Left forelimb (tissue), 1 donor: ENCODE measurements around the gene UNC5C.
"Not testable (repeated sequence)": the region's sequence is repeated elsewhere in the genome, so short reads cannot be mapped to it uniquely, and the experiment has no call there.

Source experiments
- DNase-seq: peaks from one replicate; pipeline ENCODE4 v3.0.0-alpha.2; 2018; ENCODE audit warnings: low spot score

Gene UNC5C

DNA sequence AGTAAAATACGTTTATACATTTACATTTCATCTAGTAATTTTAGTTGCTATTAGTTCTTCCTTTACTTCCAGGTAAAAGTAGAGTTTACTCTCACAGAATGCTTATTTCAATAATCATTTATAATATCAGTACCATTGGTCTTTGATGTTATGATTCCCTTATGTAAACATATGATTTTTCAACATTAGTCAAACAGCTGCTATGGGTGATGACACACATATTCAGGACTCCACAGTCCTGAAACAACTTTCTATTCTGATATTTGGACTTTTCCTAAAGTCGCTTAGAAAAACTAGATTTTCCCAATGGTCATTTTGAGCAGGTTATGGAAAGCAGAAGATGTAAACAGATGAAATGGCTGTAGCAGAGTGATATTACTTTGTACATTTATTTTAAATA lies 369.8 kb downstream of the UNC5C start:
- no peak for DNase-seq

DNA sequence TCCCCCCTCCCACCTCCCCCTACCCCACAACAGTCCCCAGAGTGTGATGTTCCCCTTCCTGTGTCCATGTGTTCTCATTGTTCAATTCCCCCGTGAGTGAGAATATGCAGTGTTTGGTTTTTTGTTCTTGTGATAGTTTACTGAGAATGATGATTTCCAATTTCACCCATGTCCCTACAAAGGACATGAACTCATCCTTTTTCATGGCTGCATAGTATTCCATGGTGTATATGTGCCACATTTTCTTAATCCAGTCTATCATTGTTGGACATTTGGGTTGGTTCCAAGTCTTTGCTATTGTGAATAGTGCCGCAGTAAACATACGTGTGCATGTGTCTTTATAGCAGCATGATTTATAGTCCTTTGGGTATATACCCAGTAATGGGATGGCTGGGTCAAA lies 377.4 kb downstream of the UNC5C start:
- DNase-seq = not testable (repeated sequence)

DNA sequence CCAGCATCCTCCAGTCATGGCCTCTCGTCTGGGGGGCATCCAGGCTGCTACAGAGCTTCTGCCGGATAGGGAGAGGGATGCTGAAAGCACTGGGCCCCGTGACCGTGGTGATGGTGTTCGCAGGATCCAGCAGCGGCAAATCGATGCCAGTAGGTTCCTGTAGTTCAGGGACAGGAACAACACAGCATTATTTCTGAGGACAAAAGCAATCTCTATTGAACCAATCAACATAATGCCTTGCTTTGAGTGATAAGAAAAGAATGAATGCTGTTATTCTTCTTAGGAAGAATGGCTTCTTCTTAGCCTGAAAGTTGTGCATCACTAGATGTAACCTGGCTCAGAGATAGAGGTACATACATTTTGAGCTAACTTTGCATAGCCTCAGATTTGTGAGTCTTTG lies 378.6 kb downstream of the UNC5C start:
- no peak for DNase-seq

DNA sequence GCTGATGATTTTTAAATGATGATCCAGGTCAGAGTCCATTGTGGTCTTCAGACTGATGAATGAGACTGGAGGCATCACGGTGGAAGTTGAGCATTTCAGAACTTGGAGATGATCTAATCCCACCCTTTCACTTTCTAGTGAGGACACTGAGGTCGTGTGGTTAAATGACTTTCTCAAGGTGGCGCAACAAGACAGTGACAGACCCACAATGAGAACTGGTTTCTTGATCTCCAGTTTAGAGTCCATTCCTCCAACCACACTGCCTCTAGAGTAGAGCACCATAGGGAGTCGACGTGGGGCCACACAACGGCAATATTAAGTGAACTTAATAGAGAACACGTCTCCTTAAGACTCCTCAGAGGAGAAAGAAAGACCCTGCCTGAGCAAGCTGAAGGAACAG lies 381.0 kb downstream of the UNC5C start:
- no peak for DNase-seq

DNA sequence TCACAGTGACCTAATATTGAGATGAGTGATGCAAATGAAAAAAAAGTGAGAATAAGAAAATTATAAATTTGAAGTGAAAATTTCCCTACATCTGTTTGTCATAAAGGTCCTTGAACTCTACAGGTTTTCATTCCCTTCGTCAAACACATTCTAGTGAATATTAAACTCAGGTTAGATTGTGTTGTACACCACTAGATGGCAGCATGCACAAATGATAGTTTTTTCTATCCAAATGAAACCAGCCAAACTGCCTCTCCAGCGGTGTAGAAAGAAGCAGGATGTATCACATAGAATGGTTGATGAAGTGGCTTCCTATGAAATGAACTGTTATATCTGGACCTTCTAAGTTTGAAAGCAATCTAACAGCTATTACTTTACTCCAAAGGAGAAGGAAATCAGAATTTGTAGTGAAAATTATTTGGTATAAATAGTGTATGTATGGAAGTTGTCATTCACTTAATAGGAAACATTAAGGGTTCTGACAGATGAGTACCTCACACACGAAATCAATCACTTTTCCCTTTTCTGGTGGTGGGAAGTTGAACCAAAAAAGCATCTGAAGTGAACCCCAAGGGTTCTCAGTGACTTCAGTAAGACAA lies 382.7 kb downstream of the UNC5C start:
- no peak for DNase-seq

DNA sequence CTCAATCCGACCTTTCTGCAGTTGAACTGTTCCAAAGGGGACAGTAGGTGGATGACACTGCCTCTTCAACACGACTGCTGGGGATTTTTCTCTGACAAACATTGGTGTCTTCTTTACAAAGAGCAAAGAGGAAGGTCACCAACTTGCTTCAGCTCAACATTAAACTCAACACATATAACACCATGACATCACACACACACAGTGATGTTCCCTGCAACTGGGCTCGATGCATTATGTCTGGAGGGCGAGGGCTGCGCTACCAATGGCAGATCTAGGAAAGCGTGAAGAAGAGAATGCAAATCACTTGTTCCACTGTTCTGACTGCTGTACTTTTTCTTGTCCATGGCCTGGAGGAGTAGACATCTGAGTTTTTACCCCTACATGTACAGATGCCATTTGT lies 385.9 kb downstream of the UNC5C start:
- DNase-seq = no peak

DNA sequence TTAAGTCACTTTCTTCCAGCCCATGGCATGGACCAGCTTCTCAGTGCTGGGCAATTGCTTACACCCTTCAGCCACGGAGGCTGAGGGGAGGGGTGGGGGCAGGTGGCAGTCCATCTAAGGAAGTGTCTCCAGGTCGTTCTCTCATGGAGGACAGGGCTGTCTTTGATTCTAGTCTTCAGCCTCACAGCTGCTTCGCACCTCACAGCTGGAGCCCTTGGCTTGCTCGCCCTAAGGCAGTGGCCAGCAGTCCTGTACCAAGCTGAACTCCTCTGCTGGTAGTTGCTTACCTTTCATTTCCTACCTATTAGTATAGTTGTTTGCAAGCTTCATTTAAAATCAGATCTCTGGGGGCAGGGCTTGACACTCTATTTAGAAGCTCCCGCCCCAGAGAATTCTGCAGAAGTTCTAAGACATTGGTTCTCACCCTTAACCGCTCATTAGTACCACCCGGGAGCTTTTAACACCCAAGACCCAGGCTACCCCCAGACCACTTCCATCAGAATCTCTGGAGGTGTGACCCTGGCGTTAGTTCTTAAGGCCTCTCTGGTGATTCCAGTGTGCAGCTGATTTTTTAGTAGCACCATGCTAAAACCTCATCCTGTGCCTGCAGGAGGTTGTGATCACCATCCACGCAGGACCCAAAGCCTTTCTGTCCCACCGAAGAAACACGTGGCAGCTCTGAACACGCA lies 386.8 kb downstream of the UNC5C start:
- no peak for DNase-seq

DNA sequence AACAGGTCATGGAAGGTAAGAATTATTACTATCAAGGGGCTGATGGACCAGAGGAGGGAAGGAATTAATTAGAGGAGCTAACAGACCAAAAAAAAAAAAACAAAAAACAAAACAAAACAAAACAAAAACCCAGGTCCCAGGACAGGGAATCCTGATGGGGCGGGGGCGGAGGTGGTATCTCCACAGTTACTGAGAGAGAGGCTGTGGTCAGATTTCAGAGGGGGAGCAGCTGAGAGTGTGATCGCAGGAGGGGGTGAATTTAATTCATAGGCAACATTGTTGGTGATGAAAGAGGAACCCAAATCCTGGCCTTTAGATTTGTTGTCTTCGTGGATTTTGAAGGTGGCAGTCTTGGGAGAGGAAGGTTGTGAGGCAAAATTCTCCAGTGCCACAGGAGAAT lies 389.4 kb downstream of the UNC5C start:
- DNase-seq = no peak

DNA sequence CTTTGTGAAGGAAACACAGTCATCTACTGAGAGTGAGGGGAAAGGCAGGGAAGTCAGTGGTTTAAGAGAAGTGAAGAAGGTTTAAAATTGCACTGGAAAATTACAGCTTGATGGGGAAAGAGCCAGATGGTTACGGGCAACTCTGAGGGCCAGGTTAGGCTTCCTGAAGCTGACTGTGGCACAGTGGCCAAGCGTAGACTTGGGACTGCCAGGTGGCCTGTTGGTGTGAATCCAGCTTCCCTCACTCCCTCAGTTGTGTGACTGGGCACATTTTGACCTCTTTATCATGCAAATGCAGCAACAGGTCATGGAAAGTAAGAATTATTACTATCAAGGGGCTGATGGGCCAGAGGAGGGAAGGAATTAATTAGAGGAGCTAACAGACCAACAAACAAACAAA lies 390.1 kb downstream of the UNC5C start:
- no peak for DNase-seq

DNA sequence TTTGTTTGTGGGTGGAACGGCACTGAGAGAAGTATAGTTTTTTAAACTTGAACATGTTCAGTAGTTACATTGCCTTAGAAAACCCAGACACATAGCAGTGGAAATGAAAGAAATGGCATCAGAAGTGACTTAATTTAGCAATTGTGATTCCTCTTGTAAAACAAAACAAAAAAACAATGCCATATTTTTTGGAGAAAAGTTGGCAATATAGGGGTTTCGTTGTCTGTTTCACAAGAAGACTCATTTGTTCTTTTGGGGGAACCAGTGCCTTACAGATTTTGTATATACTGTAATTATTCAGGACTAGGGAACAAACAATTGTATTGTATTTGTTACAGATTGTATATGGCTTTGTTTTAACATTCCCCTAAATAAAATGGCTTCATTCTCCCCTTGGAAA lies 390.7 kb downstream of the UNC5C start:
- DNase-seq = no peak

DNA sequence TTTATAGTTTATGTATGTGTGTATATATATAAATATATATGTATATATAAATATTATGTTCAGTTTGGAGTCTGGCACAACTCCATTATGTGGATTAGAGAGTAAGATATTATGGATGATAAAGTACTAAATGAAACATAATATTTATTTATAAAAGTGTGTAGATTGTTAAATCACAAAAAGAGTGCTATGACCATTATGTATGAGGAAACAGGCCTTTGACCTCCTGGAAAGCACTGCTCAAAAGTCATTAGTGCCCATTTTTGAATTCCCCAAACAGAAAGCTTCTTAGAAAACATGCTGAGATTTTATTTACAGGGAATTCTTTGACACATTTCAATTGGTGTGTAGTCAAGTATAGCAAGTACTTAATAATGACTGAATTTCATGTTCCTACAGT lies 391.2 kb downstream of the UNC5C start:
- DNase-seq = no peak

DNA sequence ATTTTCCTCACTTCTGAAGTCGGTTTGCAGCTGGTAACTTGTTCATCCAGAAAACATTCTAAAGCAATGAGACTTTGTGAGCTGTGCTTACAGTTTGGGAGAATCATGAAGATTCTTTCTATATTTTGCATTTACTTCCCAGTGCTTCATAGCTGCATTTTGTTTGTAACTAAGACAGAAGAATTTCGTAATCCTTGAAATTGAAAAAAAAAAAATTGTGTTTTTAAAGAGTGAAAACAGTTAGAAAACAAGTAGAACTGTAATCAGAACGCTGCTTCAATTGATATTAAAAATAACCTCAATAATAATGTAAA lies 392.4 kb downstream of the UNC5C start:
- no peak for DNase-seq

DNA sequence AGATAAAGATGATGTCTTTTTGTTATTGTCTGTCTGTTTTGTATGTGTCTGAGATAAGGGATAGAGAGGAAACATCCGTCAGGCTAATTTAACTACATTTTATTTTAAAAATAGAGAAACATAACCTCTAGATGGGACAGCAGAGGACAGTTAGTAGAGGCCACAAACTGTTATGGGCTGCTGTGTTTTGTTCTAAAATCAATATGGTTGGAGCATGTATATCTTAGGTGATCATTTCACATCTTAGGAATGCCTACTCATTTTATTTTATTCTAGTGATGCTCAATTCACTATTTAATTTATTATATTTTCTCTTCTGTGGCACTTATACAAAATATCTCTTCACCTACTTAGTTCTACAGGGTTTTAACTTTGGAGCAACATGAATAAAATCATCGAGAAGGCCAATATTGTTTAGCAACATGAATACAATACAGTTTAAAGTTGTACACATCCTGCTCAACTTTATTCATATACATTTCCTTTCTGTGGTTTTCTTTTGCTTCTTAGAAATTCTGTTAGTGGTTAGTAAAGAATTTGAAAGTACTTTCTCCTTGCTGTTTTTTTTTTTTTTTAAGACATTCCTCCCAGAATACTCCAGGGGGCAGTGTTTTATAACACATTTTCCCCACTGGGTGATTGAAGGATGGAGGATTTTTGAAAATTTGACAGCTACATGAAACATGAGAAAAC lies 392.9 kb downstream of the UNC5C start:
- no peak for DNase-seq

DNA sequence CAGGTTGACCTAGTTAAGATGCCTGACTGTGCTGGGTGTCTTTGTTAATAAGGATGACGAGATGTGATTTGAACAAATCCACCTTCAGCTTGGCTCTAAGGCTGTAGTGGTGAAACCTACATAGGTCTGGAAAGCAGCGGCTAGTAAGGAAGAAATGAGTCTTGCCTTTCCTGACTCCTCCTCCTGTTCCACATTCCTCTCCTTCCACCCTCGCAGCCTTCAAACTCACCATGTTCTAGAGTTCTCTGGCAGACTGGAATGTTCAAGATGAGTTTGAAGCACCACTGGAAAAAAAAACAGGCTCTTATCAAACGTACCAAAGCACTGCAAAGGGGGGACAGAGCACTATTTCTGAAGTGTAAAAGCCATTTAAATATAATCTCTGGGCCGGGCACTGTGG lies 395.6 kb downstream of the UNC5C start:
- DNase-seq = no peak

DNA sequence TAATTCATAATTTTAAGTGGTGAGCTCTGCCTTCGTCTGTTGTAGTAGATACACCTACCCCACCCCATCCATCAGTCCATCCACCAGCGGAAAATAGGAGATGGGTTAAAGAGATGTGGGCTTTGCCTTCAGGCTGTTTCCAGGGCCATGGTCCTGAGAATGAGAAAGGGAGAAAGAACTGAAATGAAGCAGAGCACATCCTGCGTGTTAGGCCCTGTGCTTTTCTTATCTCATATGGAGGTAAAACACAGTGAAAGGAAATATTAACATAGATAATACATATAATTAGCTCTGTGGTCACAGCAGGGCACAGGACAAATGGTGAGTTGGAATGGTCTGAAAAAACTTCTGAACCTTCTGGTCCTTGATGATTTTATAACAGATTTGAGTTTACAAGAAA lies 397.5 kb downstream of the UNC5C start:
- DNase-seq = no peak

DNA sequence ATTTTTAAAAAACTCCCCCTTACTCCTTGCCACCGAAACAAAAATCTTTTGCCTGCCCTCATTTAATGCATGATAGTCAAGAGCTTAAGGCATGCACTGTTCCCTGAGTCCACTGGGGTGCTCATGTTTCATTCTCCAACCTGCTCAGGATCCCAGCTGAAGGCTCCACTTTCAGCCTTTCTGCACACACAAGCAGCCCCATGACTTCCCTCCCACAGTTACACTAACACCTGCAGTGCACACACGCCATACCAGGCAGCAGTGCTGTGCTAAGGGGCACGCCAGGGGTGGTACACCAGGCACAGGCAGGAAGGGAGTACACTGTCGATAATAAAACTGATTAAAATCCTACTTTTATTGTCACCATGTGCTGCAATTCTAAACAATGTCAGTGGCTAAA lies 405.8 kb downstream of the UNC5C start:
- DNase-seq = no peak

DNA sequence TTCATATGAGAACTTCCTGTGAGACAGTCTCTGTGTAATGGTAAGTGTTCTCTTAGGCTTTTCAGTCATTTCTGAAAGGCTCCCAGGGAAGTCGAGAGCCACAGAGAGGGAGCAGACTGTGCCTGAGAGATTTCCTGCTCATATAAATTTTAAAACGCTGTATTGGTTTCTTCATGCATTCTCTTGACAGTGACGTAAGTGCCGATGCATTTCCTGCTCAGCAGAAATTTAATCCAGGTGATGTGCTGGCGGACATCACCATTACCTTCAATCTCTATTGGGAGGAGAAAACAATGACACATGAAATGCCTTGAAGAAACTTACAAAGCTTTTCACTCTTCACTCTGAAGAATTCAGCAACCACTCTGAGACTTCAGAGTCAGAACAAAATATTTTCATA lies 407.4 kb downstream of the UNC5C start:
- DNase-seq = no peak

DNA sequence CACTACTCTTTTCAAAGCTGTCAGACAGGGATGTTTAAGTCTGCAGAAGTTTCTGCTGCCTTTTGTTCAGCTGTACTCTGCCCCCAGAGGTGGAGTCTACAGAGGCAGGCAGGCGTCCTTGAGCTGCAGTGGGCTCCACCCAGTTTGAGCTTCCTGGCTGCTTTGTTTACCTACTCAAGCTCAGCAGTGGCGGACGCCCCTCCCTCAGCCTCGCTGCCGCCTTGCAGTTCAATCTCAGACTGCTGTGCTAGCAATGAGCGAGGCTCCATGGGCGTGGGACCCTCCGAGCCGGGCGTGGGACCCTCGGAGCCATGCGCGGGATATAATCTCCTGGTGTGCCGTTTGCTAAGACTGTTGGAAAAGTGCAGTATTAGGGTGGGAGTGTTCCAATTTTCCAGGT lies 409.3 kb downstream of the UNC5C start:
- DNase-seq = not testable (repeated sequence)

DNA sequence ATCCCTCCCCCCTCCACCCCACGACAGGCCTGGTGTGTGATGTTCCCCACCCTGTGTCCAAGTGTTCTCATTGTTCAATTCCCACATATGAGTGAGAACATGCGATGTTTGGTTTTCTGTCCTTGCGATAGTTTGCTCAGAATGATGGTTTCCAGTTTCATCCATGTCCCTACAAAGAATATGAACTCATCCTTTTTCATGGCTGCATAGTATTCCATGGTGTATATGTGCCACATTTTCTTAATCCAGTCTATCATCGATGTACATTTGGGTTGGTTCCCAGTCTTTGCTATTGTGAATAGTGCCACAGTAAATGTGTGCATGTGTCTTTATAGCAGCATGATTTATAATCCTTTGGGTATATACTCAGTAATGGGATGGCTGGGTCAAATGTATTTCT lies 414.8 kb downstream of the UNC5C start:
- not testable (repeated sequence) for DNase-seq

DNA sequence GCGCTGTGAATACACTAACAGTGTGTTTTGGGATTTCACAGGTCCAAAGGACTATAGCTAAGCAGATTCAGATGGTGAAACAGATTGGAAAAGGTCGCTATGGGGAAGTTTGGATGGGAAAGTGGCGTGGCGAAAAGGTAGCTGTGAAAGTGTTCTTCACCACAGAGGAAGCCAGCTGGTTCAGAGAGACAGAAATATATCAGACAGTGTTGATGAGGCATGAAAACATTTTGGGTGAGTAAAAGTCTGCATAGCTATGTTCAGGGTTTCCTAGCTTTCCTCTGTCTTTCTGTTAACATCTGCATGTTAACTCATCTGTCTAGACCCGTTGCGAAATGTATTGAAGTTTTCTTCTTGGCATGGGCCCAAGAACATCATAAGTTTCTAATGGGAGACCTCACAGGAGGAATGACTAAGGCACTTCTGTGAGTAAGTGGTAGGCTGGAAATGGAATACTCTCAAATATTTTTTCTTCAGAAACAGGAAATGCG lies 418.9 kb downstream of the UNC5C start:
- DNase-seq = no peak

DNA sequence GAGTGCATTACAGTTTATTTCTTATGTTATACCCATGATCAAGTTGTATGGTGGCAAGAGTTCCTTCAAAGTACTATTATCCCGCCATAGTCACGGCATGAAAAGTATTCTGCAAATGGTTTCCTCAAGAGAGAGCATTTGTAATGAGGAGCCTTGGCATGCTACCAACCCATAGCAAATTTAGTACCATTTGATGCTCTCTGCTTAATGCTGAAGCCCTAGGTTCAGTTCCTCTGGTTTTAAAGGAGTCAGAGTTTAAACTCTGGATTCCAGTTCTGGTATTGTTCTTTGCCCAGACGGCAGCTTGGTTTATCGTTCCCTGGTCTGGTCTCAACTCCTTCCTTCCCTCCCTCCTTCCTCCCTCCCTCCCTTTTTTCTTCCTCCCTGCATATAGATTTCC lies 419.7 kb downstream of the UNC5C start:
- DNase-seq = no peak

DNA sequence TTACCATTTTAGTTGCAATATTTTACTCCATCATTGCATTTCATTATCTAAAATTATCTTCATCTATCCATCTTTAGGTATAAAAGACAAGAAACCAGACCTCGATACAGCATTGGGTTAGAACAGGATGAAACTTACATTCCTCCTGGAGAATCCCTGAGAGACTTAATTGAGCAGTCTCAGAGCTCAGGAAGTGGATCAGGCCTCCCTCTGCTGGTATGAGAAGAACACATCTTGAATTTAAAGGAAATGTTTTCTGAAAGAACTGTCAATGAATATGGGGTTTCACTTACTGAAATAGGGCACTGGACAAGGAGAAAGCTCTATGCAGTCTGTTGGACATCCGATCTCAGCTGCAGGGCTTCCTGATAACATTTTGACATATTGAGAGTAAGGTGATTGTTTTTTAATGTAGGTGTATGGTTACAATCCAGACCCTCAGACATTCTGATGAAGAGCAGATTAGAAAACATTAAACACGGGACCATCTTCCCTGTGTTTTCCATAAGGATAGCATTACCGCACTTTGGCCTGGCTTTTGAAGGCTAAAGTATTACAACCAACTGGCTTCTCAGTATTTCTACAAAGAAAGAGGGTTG lies 423.8 kb downstream of the UNC5C start:
- DNase-seq = no peak

DNA sequence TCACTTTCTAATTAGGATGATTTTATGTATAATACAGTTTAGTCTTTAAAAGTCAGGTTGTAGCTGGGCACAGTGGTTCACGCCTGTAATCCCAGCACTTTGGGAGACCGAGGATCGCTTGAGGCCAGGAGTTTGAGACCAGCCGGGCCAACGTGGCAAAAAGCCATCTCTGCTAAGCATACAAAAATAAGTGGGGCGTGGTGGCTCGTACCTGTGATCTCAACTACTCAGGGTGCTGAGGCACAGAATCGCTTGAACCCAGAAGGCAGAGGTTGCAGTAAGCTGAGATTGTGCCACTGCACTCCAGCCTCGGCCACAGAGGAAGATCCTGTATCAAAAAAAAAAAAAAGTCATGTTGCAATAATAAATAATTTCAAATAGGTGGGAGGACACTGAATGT lies 426.8 kb downstream of the UNC5C start:
- no peak for DNase-seq
